HCT116 (cell line): ENCODE measurements around the gene ABCG8. TPM values are rescaled to one million over a fixed set of nuclear protein-coding genes. Genes with fewer than 3 reads are reported as not detected.

ENCODE experiments used
- ATAC-seq: fragments of 200-7000 bp; cut with Tn5 transposase; 2 replicates; pipeline ENCODE4 v1.9.1; 2020; ENCODE audit warnings: mild to moderate bottlenecking, moderate library complexity
- Bru-seq: library from RNA; stranded (reverse); fragments of 400-500 nt; gene quantifications from one replicate; lab custom pipeline; 2021; lab: Mats Ljungman, UMichigan
- BruChase-seq, 2 experiments: library from RNA; stranded (reverse); fragments of 400-500 nt; gene quantifications; one replicate each; lab custom pipeline; 2021; lab: Mats Ljungman, UMichigan
- BruUV-seq: library from RNA; stranded (reverse); fragments of 400-500 nt; replicated peaks from 2 replicates; lab custom pipeline; 2021; lab: Mats Ljungman, UMichigan
- CTCF ChIA-PET: fragments of 300-600 bp; sonication (Branson Sonifier 250); formaldehyde crosslinking; loops from one replicate; lab custom pipeline; 2021; ENCODE audit warnings: antibody characterized with exemption; lab: Charles Lee
- POLR2A ChIA-PET: fragments of 300-600, 350-600 bp; sonication (Branson Sonifier 250); formaldehyde crosslinking; loops from one replicate; lab custom pipeline; 2021; ENCODE audit warnings: antibody characterized with exemption; lab: Charles Lee
- RAD21 ChIA-PET, 2 experiments: fragments of 300-600 bp; sonication (Branson Sonifier 250); formaldehyde crosslinking; loops; one replicate each; lab custom pipeline; 2023; ENCODE audit warnings: low total read pairs in 2 of 2; ENCODE audit not compliant: uncharacterized antibody in 2 of 2, unreplicated experiment in 2 of 2, low non-redundant PET in 1 of 2; lab: Charles Lee
- DNase-seq: peaks from one replicate; pipeline ENCODE4 v3.0.0-alpha.2; 2010; ENCODE audit warnings: low read depth, low spot score
- H2AFZ ChIP-seq: fragments of 200-600 bp; shearing (Covaris generic), sonication (generic); 2 replicates; pipeline ENCODE4 v1.6.1; 2017; ENCODE audit warnings: low read depth, mixed run types, mixed read lengths, antibody characterized with exemption, low read length; ENCODE audit not compliant: poor library complexity, severe bottlenecking
- H3K27ac ChIP-seq: 2 replicates; pipeline ENCODE4 v1.5.1; 2012; ENCODE audit warnings: low read depth, low read length
- H3K27me3 ChIP-seq: fragments of 200-600 bp; sonication (generic); 2 replicates; pipeline ENCODE4 v1.6.1; 2016; ENCODE audit warnings: mixed run types, low read length, mixed read lengths; ENCODE audit not compliant: insufficient read depth
- H3K36me3 ChIP-seq, 2 experiments: fragments of 200-500 bp in 1 of 2; fragments of 200-600 bp in 1 of 2; sonication (Bioruptor generic) in 1 of 2; sonication (generic) in 1 of 2; 2 replicates each; pipeline versions ENCODE4 v1.5.1 to v1.6.1; 2014 to 2016; ENCODE audit warnings: low read length in 2 of 2, inconsistent platforms in 1 of 2, mixed read lengths in 1 of 2, mixed run types in 1 of 2; ENCODE audit not compliant: insufficient read depth in 2 of 2, control insufficient read depth in 1 of 2
- H3K4me1 ChIP-seq, 2 experiments: fragments of 200-600 bp in 1 of 2; sonication (generic) in 1 of 2; 2 replicates each; pipeline versions ENCODE4 v1.5.1 to v1.6.1; 2012 to 2017; ENCODE audit warnings: low read length in 2 of 2, inconsistent platforms in 1 of 2, mild to moderate bottlenecking in 1 of 2, mixed read lengths in 1 of 2, mixed run types in 1 of 2, moderate library complexity in 1 of 2; ENCODE audit not compliant: insufficient read depth in 2 of 2, control insufficient read depth in 1 of 2
- H3K4me2 ChIP-seq: fragments of 200-600 bp; sonication (generic); 2 replicates; pipeline ENCODE4 v1.6.1; 2017; ENCODE audit warnings: mixed run types, low read length, mixed read lengths
- H3K4me3 ChIP-seq, 2 experiments: fragments of 200-600 bp in 1 of 2; sonication (generic) in 1 of 2; replicated peaks in 1 of 2; 2 replicates each; pipeline ENCODE4 v1.5.1; 2011 to 2016; ENCODE audit warnings: low read length in 2 of 2, control low read depth in 1 of 2, low read depth in 1 of 2, mild to moderate bottlenecking in 1 of 2, mixed read lengths in 1 of 2, mixed run types in 1 of 2
- H3K79me2 ChIP-seq: fragments of 200-600 bp; sonication (generic); 2 replicates; pipeline ENCODE4 v1.6.1; 2017; ENCODE audit warnings: mild to moderate bottlenecking, mixed run types, low read length, moderate library complexity, mixed read lengths; ENCODE audit not compliant: insufficient read depth
- H3K9ac ChIP-seq: fragments of 200-600 bp; sonication (generic); 2 replicates; pipeline ENCODE4 v1.6.1; 2016; ENCODE audit warnings: low read length, mixed read lengths
- H3K9me2 ChIP-seq: fragments of 200-600 bp; sonication (generic), shearing (Covaris generic); 2 replicates; pipeline ENCODE4 v1.6.1; 2017; ENCODE audit warnings: mixed run types, mild to moderate bottlenecking, moderate library complexity; ENCODE audit not compliant: insufficient read depth
- H3K9me3 ChIP-seq, 2 experiments: fragments of 200-500 bp in 1 of 2; fragments of 200-600 bp in 1 of 2; sonication (Bioruptor generic) in 1 of 2; sonication (generic) in 1 of 2; 2 replicates each; pipeline ENCODE4 v1.6.1; 2014 to 2017; ENCODE audit warnings: low read length in 2 of 2, mixed read lengths in 2 of 2, inconsistent platforms in 1 of 2, low read depth in 1 of 2, mild to moderate bottlenecking in 1 of 2, mixed run types in 1 of 2, moderate library complexity in 1 of 2; ENCODE audit not compliant: control insufficient read depth in 1 of 2, insufficient read depth in 1 of 2
- H4K20me1 ChIP-seq: fragments of 200-600 bp; sonication (generic), shearing (Covaris generic); 2 replicates; pipeline ENCODE4 v1.6.1; 2017; ENCODE audit warnings: mixed run types, mild to moderate bottlenecking, moderate library complexity; ENCODE audit not compliant: insufficient read depth
- CBX3 ChIP-seq: IDR thresholded peaks from 2 replicates; pipeline ENCODE4 v1.6.1; 2012; ENCODE audit warnings: low read depth
- CEBPB ChIP-seq: IDR thresholded peaks from 2 replicates; pipeline ENCODE4 v1.6.1; 2012; ENCODE audit warnings: low read depth
- EGR1 ChIP-seq: IDR thresholded peaks from 2 replicates; pipeline ENCODE4 v1.6.1; 2012; ENCODE audit warnings: low read depth
- ELF1 ChIP-seq: IDR thresholded peaks from 2 replicates; pipeline ENCODE4 v1.6.1; 2012; ENCODE audit warnings: low read depth, borderline replicate concordance
- EZH2 ChIP-seq: fragments of 200-600 bp; sonication (generic); IDR thresholded peaks from 2 replicates; pipeline ENCODE4 v1.6.1; 2017; ENCODE audit warnings: antibody characterized with exemption, mixed run types
- FOSL1 ChIP-seq: IDR thresholded peaks from 2 replicates; pipeline ENCODE4 v1.6.1; 2012; ENCODE audit warnings: low read depth
- JUND ChIP-seq: IDR thresholded peaks from 2 replicates; pipeline ENCODE4 v1.6.1; 2012
- POLR2A ChIP-seq: IDR thresholded peaks from 2 replicates; pipeline ENCODE4 v1.7.0; 2011; ENCODE audit warnings: borderline replicate concordance; ENCODE audit not compliant: insufficient read depth, insufficient read length; ENCODE audit errors: extremely low read depth
- RAD21 ChIP-seq: IDR thresholded peaks from 2 replicates; pipeline ENCODE4 v1.6.1; 2012; ENCODE audit warnings: low read depth, mild to moderate bottlenecking
- SIN3A ChIP-seq: IDR thresholded peaks from 2 replicates; pipeline ENCODE4 v1.6.1; 2012; ENCODE audit warnings: low read depth
- SP1 ChIP-seq: IDR thresholded peaks from 2 replicates; pipeline ENCODE4 v1.6.1; 2012; ENCODE audit warnings: low read depth
- TCF7L2 ChIP-seq: IDR thresholded peaks from 2 replicates; pipeline ENCODE4 v1.7.0; 2011; ENCODE audit warnings: borderline replicate concordance, inconsistent platforms; ENCODE audit not compliant: insufficient read depth, insufficient read length; ENCODE audit errors: extremely low read depth
- intact Hi-C: fragments of 100-400 bp; cut with micrococcal nuclease; formaldehyde crosslinking; loops from 2 replicates; pipeline ENCODE4 v1.10.0; 2022
- long read RNA-seq: library from polyadenylated mRNA; unstranded; transcript quantifications from one replicate; pipeline ENCODE4 v2.0.0, GENCODE V29; 2021; ENCODE audit not compliant: unreplicated experiment
- polyA plus RNA-seq: library from polyadenylated mRNA; unstranded; fragments of >200 nt; gene quantifications from 2 replicates; pipeline ENCODE4 v1.2.1, GENCODE V29; 2012; ENCODE audit warnings: missing spikeins
- total RNA-seq: library from RNA; stranded (reverse); gene quantifications from one replicate; pipeline ENCODE4 v1.2.1, GENCODE V29; 2021; ENCODE audit not compliant: unreplicated experiment
- TF ChIP-seq, protein P1 (sequence below): IDR thresholded peaks from 2 replicates; pipeline ENCODE4 v1.6.1; 2012
- TF ChIP-seq, protein P2 (sequence below): IDR thresholded peaks from 2 replicates; pipeline ENCODE4 v1.6.1; 2012
- TF ChIP-seq, protein P3 (sequence below): IDR thresholded peaks from 2 replicates; pipeline ENCODE4 v1.6.1; 2012; ENCODE audit warnings: low read depth

Gene ABCG8
- 0.05 TPM for total RNA-seq
- polyA plus RNA-seq: 0.01 TPM in 1 of 2 replicates, not detected in the other
- Bru-seq, nascent RNA: not detected
- BruChase-seq, experiment 1, labeled RNA remaining after a 6-hour chase: percentile 2 among the genes with signal in this experiment
- percentile 1 among the genes with signal in this experiment for BruChase-seq, experiment 2, labeled RNA remaining after a 2-hour chase
- long read RNA-seq: 0 reads

DNA sequence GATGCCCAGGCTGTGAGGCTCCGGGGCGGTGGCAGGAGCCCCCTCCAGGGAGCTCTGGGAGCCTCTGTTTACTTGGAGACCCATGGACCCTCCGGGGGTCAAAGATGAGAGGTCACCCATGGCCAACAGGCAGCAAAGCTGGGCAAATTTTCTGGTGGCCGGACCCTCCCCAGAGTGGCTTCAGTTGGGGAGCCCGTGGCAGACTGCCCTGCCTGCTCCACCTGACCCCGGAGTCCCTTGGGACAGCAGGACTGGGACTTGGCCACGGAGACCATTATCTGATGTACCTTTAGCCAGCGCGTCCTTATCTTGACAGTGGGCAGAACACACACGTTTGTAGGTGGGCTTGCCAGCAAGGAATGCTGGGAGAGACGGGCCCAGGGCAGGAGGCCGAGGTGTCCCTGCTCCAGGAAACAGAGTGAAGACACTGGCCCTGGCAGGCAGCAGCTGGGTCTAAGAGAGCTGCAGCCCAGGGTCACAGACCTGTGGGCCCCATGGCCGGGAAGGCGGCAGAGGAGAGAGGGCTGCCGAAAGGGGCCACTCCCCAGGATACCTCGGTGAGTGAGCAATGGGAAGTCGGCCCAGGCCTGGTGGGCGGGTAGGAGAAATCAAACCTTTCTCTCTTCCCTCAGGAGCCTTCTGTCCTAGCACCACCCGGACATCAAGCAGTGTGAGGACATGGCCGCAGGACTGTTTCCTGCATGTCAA, at the start of gene ABCG8, which contains the start of gene ABCG5:
Gene ABCG8, plus strand, starts transcription at position 412 of the 708 bp plus-strand sequence. Its CDS starts 83 bp downstream, at position 495.
Gene ABCG5, minus strand, starts transcription at position 280 of the 708 bp plus-strand sequence. Its CDS starts 160 bp downstream, at position 120.
- RAD21 ChIA-PET: no interaction called here
- Histone ChIP-seq H3K36me3 (no peaks in the 10 kb centered on the region), H3K9me2 (no peaks in the 10 kb centered on the region), H4K20me1 (no peaks in the 10 kb centered on the region), H3K27me3 (no peaks in the 10 kb centered on the region), H2AFZ (no peak within 1 kb of the TSS), H3K9ac (no peak within 1 kb of the TSS), H3K79me2 (no peaks in the 10 kb centered on the region), H3K4me2 (no peak within 1 kb of the TSS), H3K4me3 (no peak within 1 kb of the TSS), H3K27ac (no peak within 1 kb of the TSS), H3K9me3 (no peaks in the 10 kb centered on the region), H3K4me1 (no peaks in the 10 kb centered on the region)
- CTCF ChIA-PET: no interaction called here
- DNase-seq (no peak), ATAC-seq (no peak)
- BruUV-seq: no TSS peak
- TF ChIP-seq POLR2A (no peak), SP1 (no peak), EGR1 (no peak), ELF1 (no peak), EZH2 (no peak), JUND (no peak), CEBPB (no peak), SIN3A (no peak), RAD21 (no peak), CBX3 (no peak), FOSL1 (no peak), TCF7L2 (no peak)
- TF ChIP-seq, protein P1, sequence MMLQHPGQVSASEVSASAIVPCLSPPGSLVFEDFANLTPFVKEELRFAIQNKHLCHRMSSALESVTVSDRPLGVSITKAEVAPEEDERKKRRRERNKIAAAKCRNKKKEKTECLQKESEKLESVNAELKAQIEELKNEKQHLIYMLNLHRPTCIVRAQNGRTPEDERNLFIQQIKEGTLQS: no peak
- TF ChIP-seq, protein P2, sequence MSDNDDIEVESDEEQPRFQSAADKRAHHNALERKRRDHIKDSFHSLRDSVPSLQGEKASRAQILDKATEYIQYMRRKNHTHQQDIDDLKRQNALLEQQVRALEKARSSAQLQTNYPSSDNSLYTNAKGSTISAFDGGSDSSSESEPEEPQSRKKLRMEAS: no peak
- TF ChIP-seq, protein P3, sequence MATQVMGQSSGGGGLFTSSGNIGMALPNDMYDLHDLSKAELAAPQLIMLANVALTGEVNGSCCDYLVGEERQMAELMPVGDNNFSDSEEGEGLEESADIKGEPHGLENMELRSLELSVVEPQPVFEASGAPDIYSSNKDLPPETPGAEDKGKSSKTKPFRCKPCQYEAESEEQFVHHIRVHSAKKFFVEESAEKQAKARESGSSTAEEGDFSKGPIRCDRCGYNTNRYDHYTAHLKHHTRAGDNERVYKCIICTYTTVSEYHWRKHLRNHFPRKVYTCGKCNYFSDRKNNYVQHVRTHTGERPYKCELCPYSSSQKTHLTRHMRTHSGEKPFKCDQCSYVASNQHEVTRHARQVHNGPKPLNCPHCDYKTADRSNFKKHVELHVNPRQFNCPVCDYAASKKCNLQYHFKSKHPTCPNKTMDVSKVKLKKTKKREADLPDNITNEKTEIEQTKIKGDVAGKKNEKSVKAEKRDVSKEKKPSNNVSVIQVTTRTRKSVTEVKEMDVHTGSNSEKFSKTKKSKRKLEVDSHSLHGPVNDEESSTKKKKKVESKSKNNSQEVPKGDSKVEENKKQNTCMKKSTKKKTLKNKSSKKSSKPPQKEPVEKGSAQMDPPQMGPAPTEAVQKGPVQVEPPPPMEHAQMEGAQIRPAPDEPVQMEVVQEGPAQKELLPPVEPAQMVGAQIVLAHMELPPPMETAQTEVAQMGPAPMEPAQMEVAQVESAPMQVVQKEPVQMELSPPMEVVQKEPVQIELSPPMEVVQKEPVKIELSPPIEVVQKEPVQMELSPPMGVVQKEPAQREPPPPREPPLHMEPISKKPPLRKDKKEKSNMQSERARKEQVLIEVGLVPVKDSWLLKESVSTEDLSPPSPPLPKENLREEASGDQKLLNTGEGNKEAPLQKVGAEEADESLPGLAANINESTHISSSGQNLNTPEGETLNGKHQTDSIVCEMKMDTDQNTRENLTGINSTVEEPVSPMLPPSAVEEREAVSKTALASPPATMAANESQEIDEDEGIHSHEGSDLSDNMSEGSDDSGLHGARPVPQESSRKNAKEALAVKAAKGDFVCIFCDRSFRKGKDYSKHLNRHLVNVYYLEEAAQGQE: no peak
- POLR2A ChIA-PET: no interaction called here
- intact Hi-C loops: no loop called here
